LHCN-M2 (cell line): ENCODE data around the gene RALB. TPM values are rescaled to one million over a fixed set of nuclear protein-coding genes. Genes with fewer than 3 reads are reported as not detected.
"Not testable (repeated sequence)": the region's sequence is repeated elsewhere in the genome, so short reads cannot be mapped to it uniquely, and the experiment has no call there.

Experiments used
- DNase-seq: peaks from one replicate; pipeline ENCODE4 v3.0.0-alpha.2; 2012; ENCODE audit warnings: low read depth
- total RNA-seq: library from RNA; depleted of rRNA; stranded (reverse); fragments of >200 nt; gene quantifications from 2 replicates; pipeline ENCODE4 v1.2.3, GENCODE V29; 2014

Gene RALB
- total RNA-seq, 1 experiment from 2014 or later, result 69.9 TPM

GRCh38 chr2:120315367-120316033, 62.8 kb downstream of the RALB start:
- DNase-seq, result no peak

DNA sequence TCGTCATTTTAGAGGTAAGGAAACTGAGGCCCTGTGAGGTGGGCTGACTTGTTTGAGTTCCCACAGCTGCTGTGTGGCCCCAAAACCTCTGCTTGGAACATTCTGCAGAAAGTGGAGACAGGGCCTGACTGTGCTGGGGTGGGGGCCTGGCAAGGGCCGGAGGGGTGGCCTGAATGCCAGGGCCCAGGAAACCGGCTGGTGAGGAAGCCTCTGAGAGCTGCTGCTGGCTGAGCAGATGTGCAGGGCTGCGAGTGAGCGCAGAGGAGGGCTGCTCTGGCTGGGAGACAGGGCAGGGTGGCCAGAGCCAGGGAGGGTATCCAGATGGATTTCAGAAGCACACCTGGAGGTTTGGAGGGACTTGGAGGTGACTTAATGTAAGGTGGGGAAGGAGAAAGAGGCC, 63.4 kb downstream of the RALB start:
- no peak for DNase-seq

GRCh38 chr2:120316528-120317179, 64.0 kb downstream of the RALB start:
- no peak for DNase-seq

DNA sequence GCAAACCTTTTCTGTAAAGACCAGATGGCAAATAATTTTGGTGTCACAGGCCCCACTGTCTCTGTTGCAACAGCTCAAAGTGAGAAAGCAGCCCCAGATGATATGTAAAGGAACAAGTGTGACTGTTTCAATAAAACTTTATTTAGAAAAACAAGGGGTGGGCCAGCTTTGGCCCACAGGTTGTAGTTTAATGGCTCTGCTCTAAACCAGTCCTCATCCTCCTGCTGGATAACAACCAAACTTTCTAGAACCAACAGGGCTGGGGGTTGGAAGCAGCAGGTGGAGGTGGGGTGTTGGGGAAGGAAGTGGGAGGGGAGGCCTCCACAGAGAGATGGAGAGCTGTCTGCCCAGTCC, 64.5 kb downstream of the RALB start:
- no peak for DNase-seq

GRCh38 chr2:120317916-120318315, 65.3 kb downstream of the RALB start:
- DNase-seq, result no peak

DNA sequence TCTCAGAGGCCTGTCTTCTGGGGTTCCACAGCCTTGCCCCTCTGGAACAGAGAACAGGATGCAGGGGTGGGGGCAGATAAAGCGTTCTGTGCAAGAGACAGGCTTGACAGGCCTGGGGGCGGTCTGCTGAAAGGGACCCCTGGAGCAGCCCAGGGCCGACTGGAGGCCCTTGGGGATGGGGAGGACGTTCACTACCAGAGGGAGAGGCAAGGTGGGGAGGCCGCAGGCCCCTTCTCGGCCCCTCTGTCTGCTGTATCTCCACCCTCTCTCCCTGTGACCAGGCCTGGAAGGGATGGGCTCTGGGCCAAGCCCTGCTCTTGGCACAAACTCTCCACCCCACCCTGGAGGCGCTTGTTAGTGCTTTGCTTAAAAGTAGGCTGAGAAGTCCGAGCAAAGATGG, 66.0 kb downstream of the RALB start:
- DNase-seq, result no peak

GRCh38 chr2:120319123-120319522, 66.5 kb downstream of the RALB start:
- DNase-seq, result no peak

GRCh38 chr2:120319686-120320317, 67.2 kb downstream of the RALB start:
- no peak for DNase-seq

DNA sequence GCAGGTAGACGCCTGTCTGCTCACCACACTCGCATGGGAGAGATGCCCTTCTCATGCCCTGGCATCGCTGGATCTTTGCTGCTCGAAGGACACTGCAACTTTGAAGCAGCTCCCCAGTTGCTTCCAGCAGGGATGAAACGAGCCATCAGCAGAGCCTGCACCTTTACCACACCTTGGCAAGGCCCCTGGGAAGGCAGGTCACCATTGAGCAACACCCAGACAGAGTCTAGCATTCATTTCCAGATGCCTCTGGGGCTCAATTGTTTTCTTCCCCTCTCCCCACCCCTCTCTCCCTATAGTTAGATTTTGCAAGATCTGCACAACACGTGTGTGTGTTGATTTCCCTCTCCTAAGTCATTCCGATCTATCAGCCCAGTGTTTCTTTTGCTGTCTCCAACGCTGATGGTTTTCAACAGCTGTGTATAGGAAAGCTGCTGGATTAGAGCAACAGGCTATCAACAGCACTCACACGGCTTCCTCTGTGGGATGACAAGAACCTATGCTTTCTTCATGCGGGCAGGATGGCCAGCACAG, 67.7 kb downstream of the RALB start:
- DNase-seq, result peak; percentile 78

DNA sequence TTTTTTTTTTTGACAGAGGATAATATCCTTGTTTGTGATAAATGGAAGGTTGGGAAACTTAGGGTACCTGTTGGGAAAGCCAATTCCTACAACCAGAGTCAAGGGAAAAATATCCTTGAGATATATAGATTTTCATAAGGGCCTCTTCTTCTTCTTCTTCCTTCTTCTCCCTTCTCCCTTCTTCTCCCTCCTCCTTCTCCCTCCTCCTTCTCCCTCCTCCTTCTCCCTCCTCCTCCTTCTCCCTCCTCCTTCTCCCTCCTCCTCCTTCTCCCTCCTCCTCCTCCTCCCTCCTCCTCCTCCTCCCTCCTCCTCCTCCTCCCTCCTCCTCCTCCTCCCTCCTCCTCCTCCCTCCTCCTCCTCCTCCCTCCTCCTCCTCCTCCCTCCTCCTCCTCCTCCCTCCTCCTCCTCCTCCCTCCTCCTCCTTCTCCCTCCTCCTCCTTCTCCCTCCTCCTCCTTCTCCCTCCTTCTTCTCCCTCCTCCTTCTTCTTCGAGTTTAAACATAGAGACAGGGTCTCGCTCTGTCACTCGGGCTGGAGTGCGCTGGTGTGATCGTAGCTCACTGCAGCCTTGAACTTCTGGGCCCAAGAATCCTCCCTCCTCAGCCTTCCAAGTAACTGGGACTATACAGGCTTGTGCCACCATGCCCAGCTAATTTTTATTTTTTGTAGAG, 68.4 kb downstream of the RALB start:
- DNase-seq, result not testable (repeated sequence)

- no peak for DNase-seq
These were observed 69.2 kb downstream of the RALB start for GRCh38 chr2:120321721-120322284.

GRCh38 chr2:120322329-120322728, 69.7 kb downstream of the RALB start:
- no peak for DNase-seq

DNA sequence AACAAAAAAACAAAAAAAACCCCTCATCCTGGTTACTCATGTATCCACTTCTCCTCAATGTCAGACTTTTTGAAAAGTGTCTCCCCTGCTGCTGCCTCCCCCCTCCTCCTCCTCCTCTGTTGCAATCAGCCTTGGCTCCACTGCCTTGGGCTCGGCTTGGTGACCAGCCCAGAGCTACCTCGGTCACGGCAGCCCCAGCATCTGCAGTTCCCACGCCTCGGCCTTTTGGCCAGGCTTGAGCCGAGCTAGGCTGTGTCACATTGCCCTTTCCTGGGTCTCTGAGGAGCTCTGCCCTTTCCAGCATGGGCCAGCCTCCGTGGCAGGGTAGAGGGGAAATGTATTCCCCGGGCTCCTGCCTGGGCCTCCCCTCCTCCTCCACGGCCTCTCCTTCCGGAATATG, 70.6 kb downstream of the RALB start:
- DNase-seq, result no peak

DNA sequence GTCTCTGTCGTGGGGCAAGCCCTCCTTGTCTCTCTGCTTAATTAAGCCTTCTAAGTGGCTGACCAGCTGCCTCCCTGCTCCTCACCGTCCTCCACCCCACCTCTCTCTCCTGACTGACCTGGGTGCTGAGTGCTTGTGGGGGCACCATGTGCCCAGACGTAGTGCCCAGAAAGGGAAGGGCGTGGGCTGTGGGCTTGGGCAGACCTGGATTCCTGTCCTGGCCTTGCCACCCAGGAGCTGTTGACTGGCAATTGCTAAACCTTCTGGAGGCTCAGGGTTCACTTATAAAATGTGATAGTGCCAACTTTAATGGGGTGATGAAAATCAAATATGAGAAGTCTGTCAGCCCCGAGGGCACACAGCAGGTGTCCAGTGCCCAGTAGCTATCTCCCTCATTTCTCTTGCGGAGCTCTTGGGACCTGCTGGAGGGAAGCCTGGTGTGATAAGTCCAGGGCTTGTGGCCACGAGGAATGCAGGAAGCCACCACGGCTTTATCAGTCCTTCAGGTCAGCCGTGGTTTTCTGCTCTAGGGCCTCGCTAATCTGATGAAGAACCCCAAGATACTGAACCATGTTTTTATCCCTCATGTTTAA, 71.3 kb downstream of the RALB start:
- DNase-seq, result no peak

- DNase-seq, result no peak
These were observed 72.3 kb downstream of the RALB start for GRCh38 chr2:120324933-120325332.

DNA sequence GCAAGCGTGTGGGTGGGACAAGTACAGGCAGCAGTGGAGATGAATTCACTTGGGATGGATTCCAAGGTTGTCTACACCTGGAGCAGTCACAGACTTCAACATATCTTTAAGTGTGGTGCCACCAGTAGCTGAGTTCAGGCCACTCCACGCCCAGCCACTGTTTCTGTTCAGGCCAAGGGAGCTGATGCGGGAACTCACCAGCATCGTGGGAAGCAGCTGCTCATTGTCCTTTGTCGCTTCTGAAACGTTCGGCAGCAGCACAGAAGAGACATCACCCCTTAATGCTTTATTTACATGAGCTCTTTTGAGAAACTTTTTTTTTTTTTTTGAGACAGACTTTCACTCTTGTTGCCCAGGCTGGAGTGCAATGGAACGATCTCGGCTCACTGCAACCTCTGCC, 73.4 kb downstream of the RALB start:
- no peak for DNase-seq

GRCh38 chr2:120330946-120331822, 78.5 kb downstream of the RALB start:
- DNase-seq, result no peak

- DNase-seq, result no peak
These were observed 79.3 kb downstream of the RALB start for GRCh38 chr2:120331903-120332302.

DNA sequence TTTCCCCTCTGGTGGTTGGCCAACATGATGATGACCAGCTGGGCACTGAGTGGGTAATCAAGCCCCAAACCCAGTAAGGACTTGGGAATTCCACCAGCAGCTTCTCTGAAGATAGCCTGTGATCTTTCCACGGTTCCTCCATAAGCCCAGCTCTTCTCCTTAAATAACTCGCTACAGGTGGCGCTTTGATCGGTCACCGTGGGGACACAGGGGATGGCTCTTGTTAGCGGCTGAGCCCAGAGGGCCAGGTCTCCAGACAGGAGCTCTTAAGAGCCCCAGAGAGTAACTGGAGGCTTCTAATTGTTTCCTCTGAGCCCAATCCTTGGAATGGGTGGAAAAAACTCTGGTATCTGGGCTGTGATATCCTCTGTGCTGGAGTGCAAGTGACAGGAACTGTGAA, 79.7 kb downstream of the RALB start:
- no peak for DNase-seq

DNA sequence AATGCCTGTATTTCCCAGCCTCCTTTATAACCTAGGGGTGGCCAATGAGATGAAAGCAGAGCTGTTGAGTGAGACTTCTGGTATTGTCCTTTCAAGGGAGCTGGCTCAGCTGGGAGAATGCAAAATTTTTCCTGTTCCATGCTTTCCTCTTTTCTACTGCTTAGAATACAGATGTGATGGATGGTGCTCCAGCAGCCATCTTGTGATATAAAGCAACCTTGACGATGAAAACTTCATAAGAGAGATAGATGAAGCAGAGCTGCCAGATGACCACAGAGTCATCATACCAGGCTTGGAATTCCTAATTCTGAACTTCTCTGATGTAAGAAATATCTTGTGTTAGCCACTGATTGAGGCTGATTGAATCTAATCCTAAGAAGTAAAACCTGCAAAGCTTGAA, 81.4 kb downstream of the RALB start:
- no peak for DNase-seq

DNA sequence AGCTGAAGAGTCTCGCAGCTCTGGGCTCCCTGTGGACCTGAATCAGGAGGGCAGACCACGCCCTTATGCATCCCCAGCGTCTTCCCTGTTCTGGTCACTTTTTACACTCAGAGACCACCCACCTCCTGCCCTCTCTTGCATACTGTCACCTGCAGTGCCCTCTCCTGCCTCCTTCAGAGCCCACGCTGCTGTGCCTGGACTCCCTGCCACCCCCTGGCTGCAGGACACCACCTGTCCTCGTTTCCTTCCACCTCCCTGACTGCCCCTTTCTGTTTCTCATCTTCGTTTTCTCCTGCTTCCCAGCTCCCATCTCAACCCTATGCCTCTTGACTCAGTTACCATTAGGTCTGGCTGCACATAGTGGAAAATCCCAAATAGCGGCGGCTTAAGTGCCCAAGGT, 84.1 kb downstream of the RALB start:
- DNase-seq, result no peak
